K562 (cell line): ENCODE measurements around the gene CEMIP2. TPM values are rescaled to one million over a fixed set of nuclear protein-coding genes. Genes with fewer than 3 reads are reported as not detected.

Experiments used
- CBX1 ChIP-seq: sonication (generic); IDR thresholded peaks from 2 replicates; pipeline ENCODE4 v1.6.1; 2016; ENCODE audit warnings: antibody characterized with exemption, low read depth, mild to moderate bottlenecking
- HCFC1 ChIP-seq: IDR thresholded peaks from 2 replicates; pipeline ENCODE4 v1.6.1; 2012; ENCODE audit warnings: low read depth, low read length, improper control_type of control experiment
- MTA2 ChIP-seq: fragments of 450-650 bp; IDR thresholded peaks from 2 replicates; pipeline ENCODE4 v1.6.1; 2016; ENCODE audit warnings: low read depth
- TGIF2 ChIP-seq: sonication (generic); formaldehyde crosslinking; IDR thresholded peaks from 2 replicates; pipeline ENCODE4 v1.8.1; 2022; ENCODE audit warnings: mild to moderate bottlenecking, missing genetic modification reagents, moderate library complexity
- ZNF134 ChIP-seq: fragments of 250-450 bp; sonication (Bioruptor Pico); conservative IDR thresholded peaks from 2 replicates; pipeline ENCODE4 v1.4.0; 2020
- polyA plus RNA-seq, 8 experiments: library from polyadenylated mRNA; depleted of rRNA in 4 of 8; stranded (reverse) in 5 of 8; unstranded in 3 of 8; fragments of >200 nt; fragmentation: Nextera tagmentation in 2 of 8; fragmentation: Illumina TruSeq in 1 of 8; extraction: Ambion mirVana in 2 of 8; extraction: Trizol in 1 of 8; gene quantifications; 2 replicates each; pipeline versions ENCODE4 v1.2.1 to v1.2.3, GENCODE V29; 2011 to 2014; ENCODE audit warnings: inconsistent platforms in 1 of 8, missing spikeins in 1 of 8
- total RNA-seq, 7 experiments: library from RNA; depleted of rRNA in 6 of 7; stranded (reverse); fragments of >200 nt in 6 of 7; fragmentation: Illumina TruSeq in 2 of 7; extraction: Trizol in 2 of 7; gene quantifications; 2 replicates each; pipeline versions ENCODE4 v1.2.1 to v1.2.3, GENCODE V29; 2011 to 2021; ENCODE audit warnings: low replicate concordance in 1 of 7
- TF ChIP-seq, protein P1 (sequence below): sonication (generic); formaldehyde crosslinking; IDR thresholded peaks from 2 replicates; pipeline ENCODE4 v1.8.0; 2023; ENCODE audit warnings: missing genetic modification reagents, mild to moderate bottlenecking, borderline replicate concordance
- TF ChIP-seq, protein P2 (sequence below): IDR thresholded peaks from 2 replicates; pipeline ENCODE4 v1.6.1; 2014; ENCODE audit warnings: antibody characterized with exemption

Gene CEMIP2
- total and polyA plus RNA-seq, 9 of the 15 experiments (the other 6 are each of a cell fraction or from before 2014, with no cell fraction given), result 5.4 to 29.9 (median 14.2) TPM

DNA sequence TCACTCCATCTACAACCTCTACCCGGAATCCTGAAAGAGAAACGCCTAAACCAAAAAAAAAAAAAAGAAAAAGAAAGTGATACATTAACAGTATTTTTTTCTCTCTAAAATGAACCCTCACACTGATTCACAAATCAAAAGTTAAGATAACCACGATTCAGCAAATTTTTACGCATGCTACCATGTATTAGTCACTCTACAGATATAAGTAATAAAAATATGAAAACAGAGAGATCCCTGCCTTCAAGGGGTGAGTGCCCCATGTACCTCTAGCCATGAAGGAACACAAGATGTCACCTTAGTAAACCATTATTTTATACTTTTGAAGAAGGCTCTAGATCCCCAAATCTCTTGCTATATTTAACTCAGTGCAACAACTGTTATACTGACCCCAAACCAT is 33.4 kb downstream of the CEMIP2 start (continued):
- TF ChIP-seq, protein P1, sequence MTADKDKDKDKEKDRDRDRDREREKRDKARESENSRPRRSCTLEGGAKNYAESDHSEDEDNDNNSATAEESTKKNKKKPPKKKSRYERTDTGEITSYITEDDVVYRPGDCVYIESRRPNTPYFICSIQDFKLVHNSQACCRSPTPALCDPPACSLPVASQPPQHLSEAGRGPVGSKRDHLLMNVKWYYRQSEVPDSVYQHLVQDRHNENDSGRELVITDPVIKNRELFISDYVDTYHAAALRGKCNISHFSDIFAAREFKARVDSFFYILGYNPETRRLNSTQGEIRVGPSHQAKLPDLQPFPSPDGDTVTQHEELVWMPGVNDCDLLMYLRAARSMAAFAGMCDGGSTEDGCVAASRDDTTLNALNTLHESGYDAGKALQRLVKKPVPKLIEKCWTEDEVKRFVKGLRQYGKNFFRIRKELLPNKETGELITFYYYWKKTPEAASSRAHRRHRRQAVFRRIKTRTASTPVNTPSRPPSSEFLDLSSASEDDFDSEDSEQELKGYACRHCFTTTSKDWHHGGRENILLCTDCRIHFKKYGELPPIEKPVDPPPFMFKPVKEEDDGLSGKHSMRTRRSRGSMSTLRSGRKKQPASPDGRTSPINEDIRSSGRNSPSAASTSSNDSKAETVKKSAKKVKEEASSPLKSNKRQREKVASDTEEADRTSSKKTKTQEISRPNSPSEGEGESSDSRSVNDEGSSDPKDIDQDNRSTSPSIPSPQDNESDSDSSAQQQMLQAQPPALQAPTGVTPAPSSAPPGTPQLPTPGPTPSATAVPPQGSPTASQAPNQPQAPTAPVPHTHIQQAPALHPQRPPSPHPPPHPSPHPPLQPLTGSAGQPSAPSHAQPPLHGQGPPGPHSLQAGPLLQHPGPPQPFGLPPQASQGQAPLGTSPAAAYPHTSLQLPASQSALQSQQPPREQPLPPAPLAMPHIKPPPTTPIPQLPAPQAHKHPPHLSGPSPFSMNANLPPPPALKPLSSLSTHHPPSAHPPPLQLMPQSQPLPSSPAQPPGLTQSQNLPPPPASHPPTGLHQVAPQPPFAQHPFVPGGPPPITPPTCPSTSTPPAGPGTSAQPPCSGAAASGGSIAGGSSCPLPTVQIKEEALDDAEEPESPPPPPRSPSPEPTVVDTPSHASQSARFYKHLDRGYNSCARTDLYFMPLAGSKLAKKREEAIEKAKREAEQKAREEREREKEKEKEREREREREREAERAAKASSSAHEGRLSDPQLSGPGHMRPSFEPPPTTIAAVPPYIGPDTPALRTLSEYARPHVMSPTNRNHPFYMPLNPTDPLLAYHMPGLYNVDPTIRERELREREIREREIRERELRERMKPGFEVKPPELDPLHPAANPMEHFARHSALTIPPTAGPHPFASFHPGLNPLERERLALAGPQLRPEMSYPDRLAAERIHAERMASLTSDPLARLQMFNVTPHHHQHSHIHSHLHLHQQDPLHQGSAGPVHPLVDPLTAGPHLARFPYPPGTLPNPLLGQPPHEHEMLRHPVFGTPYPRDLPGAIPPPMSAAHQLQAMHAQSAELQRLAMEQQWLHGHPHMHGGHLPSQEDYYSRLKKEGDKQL (CRISPR knock-in tag), result no peak
- TF ChIP-seq ZNF134 (CRISPR knock-in tag), result no peak
- TF ChIP-seq, protein P2, sequence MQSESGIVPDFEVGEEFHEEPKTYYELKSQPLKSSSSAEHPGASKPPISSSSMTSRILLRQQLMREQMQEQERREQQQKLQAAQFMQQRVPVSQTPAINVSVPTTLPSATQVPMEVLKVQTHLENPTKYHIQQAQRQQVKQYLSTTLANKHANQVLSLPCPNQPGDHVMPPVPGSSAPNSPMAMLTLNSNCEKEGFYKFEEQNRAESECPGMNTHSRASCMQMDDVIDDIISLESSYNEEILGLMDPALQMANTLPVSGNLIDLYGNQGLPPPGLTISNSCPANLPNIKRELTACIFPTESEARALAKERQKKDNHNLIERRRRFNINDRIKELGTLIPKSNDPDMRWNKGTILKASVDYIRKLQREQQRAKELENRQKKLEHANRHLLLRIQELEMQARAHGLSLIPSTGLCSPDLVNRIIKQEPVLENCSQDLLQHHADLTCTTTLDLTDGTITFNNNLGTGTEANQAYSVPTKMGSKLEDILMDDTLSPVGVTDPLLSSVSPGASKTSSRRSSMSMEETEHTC, result no peak
- TF ChIP-seq CBX1, result no peak
- no peak for TF ChIP-seq MTA2
- no peak for TF ChIP-seq TGIF2
- TF ChIP-seq HCFC1, result no peak
